CD14-positive monocyte (primary cell): ENCODE measurements around the gene PSMC5. TPM values are rescaled to one million over a fixed set of nuclear protein-coding genes. Genes with fewer than 3 reads are reported as not detected.
"Not testable (repeated sequence)": the region's sequence is repeated elsewhere in the genome, so short reads cannot be mapped to it uniquely, and the experiment has no call there.

Source experiments
- DNase-seq, 3 donors: peaks; one replicate each; pipeline ENCODE4 v3.0.0-alpha.2; 2011 to 2022
- H2AFZ ChIP-seq: 2 replicates; pipeline ENCODE4 v1.6.0; 2012; ENCODE audit warnings: mild to moderate bottlenecking, low read depth, low read length, inconsistent platforms; ENCODE audit not compliant: insufficient read depth, poor library complexity, severe bottlenecking
- H3K27ac ChIP-seq, 2 donors: 1 replicate in 1 of 2; 2 replicates in 1 of 2; pipeline ENCODE4 v1.5.1; 2012 to 2013; ENCODE audit warnings: low read length in 2 of 2, control low read depth in 1 of 2, inconsistent platforms in 1 of 2, low read depth in 1 of 2, mild to moderate bottlenecking in 1 of 2
- H3K27me3 ChIP-seq, 2 donors: one replicate each; pipeline versions ENCODE4 v1.6.0 to v1.6.1; 2011 to 2013; ENCODE audit warnings: low read length in 2 of 2; ENCODE audit not compliant: control insufficient read depth in 2 of 2, insufficient read depth in 2 of 2
- H3K36me3 ChIP-seq, 2 donors: replicated peaks in 1 of 2; 1 replicate in 1 of 2; 2 replicates in 1 of 2; pipeline versions ENCODE4 v1.5.1 to v1.6.1; 2012 to 2013; ENCODE audit warnings: low read length in 2 of 2, control low read depth in 1 of 2, inconsistent platforms in 1 of 2, mild to moderate bottlenecking in 1 of 2; ENCODE audit not compliant: insufficient read depth in 2 of 2, control insufficient read depth in 1 of 2
- H3K4me1 ChIP-seq, 2 donors: 1 replicate in 1 of 2; 2 replicates in 1 of 2; pipeline versions ENCODE4 v1.5.1 to v1.6.1; 2012 to 2013; ENCODE audit warnings: low read length in 2 of 2, control low read depth in 1 of 2, inconsistent platforms in 1 of 2, mild to moderate bottlenecking in 1 of 2, moderate library complexity in 1 of 2; ENCODE audit not compliant: insufficient read depth in 2 of 2, control insufficient read depth in 1 of 2
- H3K4me2 ChIP-seq: replicated peaks from 2 replicates; pipeline ENCODE3; 2012; ENCODE audit warnings: low read length, moderate library complexity, mild to moderate bottlenecking; ENCODE audit not compliant: poor library complexity, severe bottlenecking; ENCODE audit errors: extremely low read depth
- H3K4me3 ChIP-seq, 3 experiments: fragments of 200-600 bp in 1 of 3; sonication (generic) in 1 of 3; replicated peaks in 1 of 3; 1 replicate in 2 of 3; 2 replicates in 1 of 3; pipeline ENCODE4 v1.5.1; 2011 to 2013; ENCODE audit warnings: low read length in 3 of 3, mild to moderate bottlenecking in 3 of 3, control low read depth in 2 of 3, low read depth in 2 of 3, inconsistent platforms in 1 of 3, moderate library complexity in 1 of 3
- H3K79me2 ChIP-seq: 2 replicates; pipeline ENCODE4 v1.6.0; 2012; ENCODE audit warnings: mild to moderate bottlenecking, control low read depth, inconsistent platforms, low read length, moderate library complexity; ENCODE audit not compliant: insufficient read depth
- H3K9ac ChIP-seq: 2 replicates; pipeline ENCODE4 v1.6.0; 2017; ENCODE audit warnings: low read length, mild to moderate bottlenecking; ENCODE audit not compliant: insufficient read depth, poor library complexity, severe bottlenecking
- H3K9me3 ChIP-seq, 2 donors: replicated peaks in 1 of 2; 1 replicate in 1 of 2; 2 replicates in 1 of 2; pipeline versions ENCODE4 v1.5.1 to v1.6.1; 2012 to 2013; ENCODE audit warnings: low read length in 2 of 2, control low read depth in 1 of 2; ENCODE audit not compliant: control insufficient read depth in 1 of 2, insufficient read depth in 1 of 2
- H4K20me1 ChIP-seq: 2 replicates; pipeline ENCODE4 v1.6.0; 2012; ENCODE audit warnings: mild to moderate bottlenecking, low read length, control low read depth, moderate library complexity; ENCODE audit not compliant: insufficient read depth
- H3K27ac Mint-ChIP-seq, 7 donors: one replicate each; pipeline ENCODE4 v1.8.0; 2020; ENCODE audit warnings: mild to moderate bottlenecking in 7 of 7, mixed read lengths in 7 of 7, moderate library complexity in 6 of 7, inconsistent platforms in 2 of 7
- H3K27me3 Mint-ChIP-seq, 3 donors: one replicate each; pipeline ENCODE4 v1.8.0; 2021 to 2022; ENCODE audit warnings: low read depth in 3 of 3, mild to moderate bottlenecking in 3 of 3, mixed read lengths in 3 of 3, moderate library complexity in 3 of 3, inconsistent platforms in 1 of 3
- H3K36me3 Mint-ChIP-seq, 2 donors: one replicate each; pipeline ENCODE4 v1.8.0; 2020; ENCODE audit warnings: mixed read lengths in 2 of 2, inconsistent platforms in 1 of 2, mild to moderate bottlenecking in 1 of 2
- H3K4me1 Mint-ChIP-seq: one replicate; pipeline ENCODE4 v1.8.0; 2020; ENCODE audit warnings: mild to moderate bottlenecking, mixed read lengths
- H3K4me3 Mint-ChIP-seq, 2 donors: one replicate each; pipeline ENCODE4 v1.8.0; 2020; ENCODE audit warnings: mild to moderate bottlenecking in 2 of 2, mixed read lengths in 2 of 2, moderate library complexity in 1 of 2
- H3K9me3 Mint-ChIP-seq, 7 donors: one replicate each; pipeline ENCODE4 v1.8.0; 2020 to 2022; ENCODE audit warnings: mixed read lengths in 7 of 7, mild to moderate bottlenecking in 6 of 7, moderate library complexity in 6 of 7, inconsistent platforms in 2 of 7
- WGBS: methylation state at CpG from one replicate; pipeline ENCODE4 v1.1.5; 2013; ENCODE audit warnings: missing lambda C conversion rate; ENCODE audit not compliant: insufficient coverage; 5-methylcytosine and 5-hydroxymethylcytosine counted together
- intact Hi-C, 2 donors: fragments of 100-400 bp; cut with micrococcal nuclease; formaldehyde crosslinking; loops; one replicate each; pipeline versions ENCODE4 v1.15.0 to v1.15.1; 2023
- polyA plus RNA-seq, 3 donors: library from polyadenylated mRNA; depleted of rRNA in 1 of 3; unstranded in 2 of 3; stranded (reverse) in 1 of 3; fragments of 300-500 nt in 2 of 3; fragments of >200 nt in 1 of 3; fragmentation: Illumina TruSeq in 2 of 3; gene quantifications; 1 replicate in 2 of 3; 2 replicates in 1 of 3; pipeline ENCODE4 v1.2.3, GENCODE V29; 2012 to 2021

PSMC5 gene
- polyA plus RNA-seq, 3 donors, result 82.8 to 97.2 (median 88.3) TPM

- H4K20me1 ChIP-seq, H3K27ac ChIP-seq, H3K4me3 Mint-ChIP-seq, H3K4me1 ChIP-seq, H2AFZ ChIP-seq, H3K27me3 Mint-ChIP-seq, H3K4me2 ChIP-seq, H3K9me3 ChIP-seq, H3K36me3 Mint-ChIP-seq, H3K4me3 ChIP-seq, H3K9ac ChIP-seq, DNase-seq, H3K36me3 ChIP-seq, H3K79me2 ChIP-seq, H3K27me3 ChIP-seq, H3K4me1 Mint-ChIP-seq, intact Hi-C loops, H3K9me3 Mint-ChIP-seq: not testable (repeated sequence)
- whole genome bisulfite sequencing, result 100% methylated on average over 4 of the region's 15 CpGs
- peak overlapping the region in 1 of 7 donors; percentile 33 for H3K27ac Mint-ChIP-seq
These were observed 44.6 kb downstream of the PSMC5 start for GRCh38 chr17:63871646-63872365.

DNA sequence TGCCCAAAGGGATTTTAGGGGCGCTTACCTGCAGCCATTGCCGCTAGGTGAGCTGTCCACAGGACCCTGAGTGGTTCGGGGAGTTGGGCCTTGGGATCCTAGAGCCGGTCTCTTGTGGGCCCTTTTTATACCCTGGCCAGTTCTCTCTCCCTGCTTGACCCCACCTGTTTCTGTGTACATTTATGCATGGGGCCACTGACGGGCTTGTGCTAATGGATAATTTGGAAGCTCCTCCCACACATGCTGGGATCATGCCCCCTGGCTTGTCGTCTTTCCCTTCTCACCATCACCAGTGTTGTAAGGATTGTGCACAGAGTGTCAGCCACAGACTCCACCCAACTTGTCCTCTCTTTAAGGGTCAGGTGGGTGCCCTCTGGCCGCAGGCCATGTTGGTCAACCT lies 46.3 kb downstream of the PSMC5 start, which contains the start of gene CSH2:
Gene CSH2 (minus strand): TSS at position 101 of the 400 bp plus-strand sequence. CDS start 63 bp downstream, at position 38.
- DNase-seq, H3K9me3 Mint-ChIP-seq, H3K27ac ChIP-seq, H3K27me3 ChIP-seq, H3K36me3 ChIP-seq, H3K9ac ChIP-seq, H3K36me3 Mint-ChIP-seq, H3K4me3 ChIP-seq, H3K79me2 ChIP-seq, H3K27me3 Mint-ChIP-seq, H3K4me2 ChIP-seq, H3K9me3 ChIP-seq, H2AFZ ChIP-seq, H3K4me1 ChIP-seq, H4K20me1 ChIP-seq, intact Hi-C loops, H3K4me1 Mint-ChIP-seq, H3K27ac Mint-ChIP-seq, H3K4me3 Mint-ChIP-seq: not testable (repeated sequence)
- no CpG with 5 or more reads among the region's 7 CpGs for WGBS

GRCh38 chr17:63874061-63874626 lies 46.9 kb downstream of the PSMC5 start:
- intact Hi-C loops, H3K36me3 ChIP-seq, H3K4me3 ChIP-seq, H3K27me3 ChIP-seq, H4K20me1 ChIP-seq, H3K4me1 Mint-ChIP-seq, H3K9ac ChIP-seq, H3K36me3 Mint-ChIP-seq, H3K9me3 Mint-ChIP-seq, H3K27ac Mint-ChIP-seq, H3K4me2 ChIP-seq, H3K9me3 ChIP-seq, H3K27me3 Mint-ChIP-seq, DNase-seq, H3K4me3 Mint-ChIP-seq, H3K4me1 ChIP-seq, H3K27ac ChIP-seq, H3K79me2 ChIP-seq, H2AFZ ChIP-seq: not testable (repeated sequence)
- no CpG with 5 or more reads among the region's 8 CpGs for WGBS

GRCh38 chr17:63874693-63875092 lies 47.5 kb downstream of the PSMC5 start:
- H3K27me3 Mint-ChIP-seq, H3K4me1 ChIP-seq, H2AFZ ChIP-seq, H3K9ac ChIP-seq, H3K36me3 Mint-ChIP-seq, H3K36me3 ChIP-seq, H3K27me3 ChIP-seq, H3K9me3 ChIP-seq, H3K4me3 ChIP-seq, H3K79me2 ChIP-seq, intact Hi-C loops, H3K4me1 Mint-ChIP-seq, H4K20me1 ChIP-seq, H3K9me3 Mint-ChIP-seq, H3K27ac ChIP-seq, DNase-seq, H3K4me2 ChIP-seq: not testable (repeated sequence)
- H3K4me3 Mint-ChIP-seq, result peak overlapping the region in 1 of 2 donors; percentile 31
- WGBS, result no CpG with 5 or more reads among the region's 6 CpGs
- H3K27ac Mint-ChIP-seq, result peak overlapping the region in 1 of 7 donors; percentile 54
